ENCODE data around the gene CFAP68.

DNA sequence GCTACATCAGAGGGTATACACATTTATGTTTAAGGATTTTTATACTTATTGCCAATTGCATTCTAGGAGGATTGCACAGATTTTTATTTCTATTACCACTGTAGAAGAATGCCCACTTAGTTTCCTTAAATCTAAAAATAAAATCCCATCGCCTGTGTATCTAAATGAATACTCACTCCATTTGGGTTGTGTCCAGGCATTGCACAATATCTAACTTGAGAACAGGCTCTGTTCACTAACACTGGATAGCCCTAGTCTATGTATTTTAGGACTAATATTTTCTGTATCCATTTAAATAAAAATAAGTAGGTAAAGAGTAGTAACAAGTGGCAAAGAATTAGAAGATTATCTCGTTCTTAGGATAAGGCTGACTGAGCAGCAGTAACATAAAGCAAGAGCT, 43.5 kb downstream of the CFAP68 start:
- TF ChIP-seq, protein P1, sequence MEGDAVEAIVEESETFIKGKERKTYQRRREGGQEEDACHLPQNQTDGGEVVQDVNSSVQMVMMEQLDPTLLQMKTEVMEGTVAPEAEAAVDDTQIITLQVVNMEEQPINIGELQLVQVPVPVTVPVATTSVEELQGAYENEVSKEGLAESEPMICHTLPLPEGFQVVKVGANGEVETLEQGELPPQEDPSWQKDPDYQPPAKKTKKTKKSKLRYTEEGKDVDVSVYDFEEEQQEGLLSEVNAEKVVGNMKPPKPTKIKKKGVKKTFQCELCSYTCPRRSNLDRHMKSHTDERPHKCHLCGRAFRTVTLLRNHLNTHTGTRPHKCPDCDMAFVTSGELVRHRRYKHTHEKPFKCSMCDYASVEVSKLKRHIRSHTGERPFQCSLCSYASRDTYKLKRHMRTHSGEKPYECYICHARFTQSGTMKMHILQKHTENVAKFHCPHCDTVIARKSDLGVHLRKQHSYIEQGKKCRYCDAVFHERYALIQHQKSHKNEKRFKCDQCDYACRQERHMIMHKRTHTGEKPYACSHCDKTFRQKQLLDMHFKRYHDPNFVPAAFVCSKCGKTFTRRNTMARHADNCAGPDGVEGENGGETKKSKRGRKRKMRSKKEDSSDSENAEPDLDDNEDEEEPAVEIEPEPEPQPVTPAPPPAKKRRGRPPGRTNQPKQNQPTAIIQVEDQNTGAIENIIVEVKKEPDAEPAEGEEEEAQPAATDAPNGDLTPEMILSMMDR (IDR thresholded peaks at IDR 0.05), result no peak
- no peak for TF ChIP-seq POLR2A (IDR thresholded peaks at IDR 0.05)

Measured in thyroid gland (tissue), 4 donors.